Measurements from ENCODE around the gene PC.
"Not testable (repeated sequence)": the region's sequence is repeated elsewhere in the genome, so short reads cannot be mapped to it uniquely, and the experiment has no call there.

The PC gene, protein sequence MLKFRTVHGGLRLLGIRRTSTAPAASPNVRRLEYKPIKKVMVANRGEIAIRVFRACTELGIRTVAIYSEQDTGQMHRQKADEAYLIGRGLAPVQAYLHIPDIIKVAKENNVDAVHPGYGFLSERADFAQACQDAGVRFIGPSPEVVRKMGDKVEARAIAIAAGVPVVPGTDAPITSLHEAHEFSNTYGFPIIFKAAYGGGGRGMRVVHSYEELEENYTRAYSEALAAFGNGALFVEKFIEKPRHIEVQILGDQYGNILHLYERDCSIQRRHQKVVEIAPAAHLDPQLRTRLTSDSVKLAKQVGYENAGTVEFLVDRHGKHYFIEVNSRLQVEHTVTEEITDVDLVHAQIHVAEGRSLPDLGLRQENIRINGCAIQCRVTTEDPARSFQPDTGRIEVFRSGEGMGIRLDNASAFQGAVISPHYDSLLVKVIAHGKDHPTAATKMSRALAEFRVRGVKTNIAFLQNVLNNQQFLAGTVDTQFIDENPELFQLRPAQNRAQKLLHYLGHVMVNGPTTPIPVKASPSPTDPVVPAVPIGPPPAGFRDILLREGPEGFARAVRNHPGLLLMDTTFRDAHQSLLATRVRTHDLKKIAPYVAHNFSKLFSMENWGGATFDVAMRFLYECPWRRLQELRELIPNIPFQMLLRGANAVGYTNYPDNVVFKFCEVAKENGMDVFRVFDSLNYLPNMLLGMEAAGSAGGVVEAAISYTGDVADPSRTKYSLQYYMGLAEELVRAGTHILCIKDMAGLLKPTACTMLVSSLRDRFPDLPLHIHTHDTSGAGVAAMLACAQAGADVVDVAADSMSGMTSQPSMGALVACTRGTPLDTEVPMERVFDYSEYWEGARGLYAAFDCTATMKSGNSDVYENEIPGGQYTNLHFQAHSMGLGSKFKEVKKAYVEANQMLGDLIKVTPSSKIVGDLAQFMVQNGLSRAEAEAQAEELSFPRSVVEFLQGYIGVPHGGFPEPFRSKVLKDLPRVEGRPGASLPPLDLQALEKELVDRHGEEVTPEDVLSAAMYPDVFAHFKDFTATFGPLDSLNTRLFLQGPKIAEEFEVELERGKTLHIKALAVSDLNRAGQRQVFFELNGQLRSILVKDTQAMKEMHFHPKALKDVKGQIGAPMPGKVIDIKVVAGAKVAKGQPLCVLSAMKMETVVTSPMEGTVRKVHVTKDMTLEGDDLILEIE

DNA sequence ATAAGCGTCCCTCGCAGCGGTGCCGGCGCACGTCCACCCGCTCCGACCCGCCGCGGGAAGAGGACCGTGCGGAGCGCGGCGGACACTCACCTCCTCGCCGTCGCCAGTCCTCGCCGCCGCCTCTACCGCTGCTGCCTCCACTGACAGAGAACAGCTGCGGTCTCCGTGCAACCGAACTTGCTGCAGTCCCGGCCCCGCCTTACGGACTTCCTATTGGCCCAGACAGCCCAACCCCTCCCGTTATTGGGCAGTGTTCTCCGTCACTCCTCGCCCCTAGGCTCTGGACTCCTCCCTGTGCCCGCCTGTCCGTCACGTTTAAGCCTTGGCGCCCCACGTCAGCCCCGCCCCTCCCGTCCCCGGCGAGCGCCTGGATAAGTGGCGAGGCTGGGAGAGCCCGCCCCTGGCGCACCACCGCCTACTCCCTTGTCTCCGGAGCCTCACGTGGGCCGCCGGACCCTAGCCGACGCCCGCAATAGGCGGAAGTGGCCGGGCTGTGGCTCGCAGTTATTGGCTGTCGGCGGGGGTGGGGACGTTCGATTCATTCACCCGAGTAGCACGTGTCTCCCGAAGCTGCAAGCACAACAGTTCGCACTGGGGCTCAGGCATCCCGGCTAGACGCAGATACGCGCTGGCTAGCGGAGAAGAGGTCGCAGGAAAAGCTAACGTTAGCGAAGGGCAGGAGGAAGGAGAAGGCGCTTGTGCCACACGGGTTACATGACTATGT lies at the start of gene PC:
PC (minus strand) TSS at position 152 of the 724 bp plus-strand sequence. CDS start 86,224 bp downstream, outside the sequence.
- peak; percentile 100 for DNase-seq (ENCODE audit: low spot score)

- no peak for DNase-seq (ENCODE audit: low spot score)
Measured at GRCh38 chr11:67007126-67007525, 48.9 kb upstream of the PC start.

GRCh38 chr11:67006029-67006884 lies 48.1 kb upstream of the PC start:
- peak; percentile 97 for DNase-seq (ENCODE audit: low spot score)

DNA sequence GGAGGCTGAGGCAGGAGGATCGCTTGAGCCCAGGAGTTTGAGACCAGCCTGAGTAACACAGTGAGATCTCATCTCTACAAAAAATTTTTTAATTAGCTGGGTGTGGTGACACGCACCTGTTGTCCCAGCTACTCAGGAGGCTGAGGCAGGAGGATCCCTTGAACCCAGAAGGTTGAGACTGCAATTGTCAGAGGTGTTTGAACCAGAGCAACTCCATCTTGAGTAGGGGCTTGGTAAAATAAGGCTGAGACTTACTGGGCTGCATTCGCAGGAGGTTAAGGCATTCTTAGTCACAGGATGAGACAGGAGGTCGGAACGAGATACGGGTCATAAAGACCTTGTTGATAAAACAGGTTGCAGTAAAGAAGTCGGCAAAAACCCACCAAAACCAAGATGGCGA lies 47.0 kb upstream of the PC start:
- DNase-seq (ENCODE audit: low spot score), result not testable (repeated sequence)

GRCh38 chr11:67002921-67003411 lies 44.8 kb upstream of the PC start:
- DNase-seq (ENCODE audit: low spot score), result peak; percentile 89

DNA sequence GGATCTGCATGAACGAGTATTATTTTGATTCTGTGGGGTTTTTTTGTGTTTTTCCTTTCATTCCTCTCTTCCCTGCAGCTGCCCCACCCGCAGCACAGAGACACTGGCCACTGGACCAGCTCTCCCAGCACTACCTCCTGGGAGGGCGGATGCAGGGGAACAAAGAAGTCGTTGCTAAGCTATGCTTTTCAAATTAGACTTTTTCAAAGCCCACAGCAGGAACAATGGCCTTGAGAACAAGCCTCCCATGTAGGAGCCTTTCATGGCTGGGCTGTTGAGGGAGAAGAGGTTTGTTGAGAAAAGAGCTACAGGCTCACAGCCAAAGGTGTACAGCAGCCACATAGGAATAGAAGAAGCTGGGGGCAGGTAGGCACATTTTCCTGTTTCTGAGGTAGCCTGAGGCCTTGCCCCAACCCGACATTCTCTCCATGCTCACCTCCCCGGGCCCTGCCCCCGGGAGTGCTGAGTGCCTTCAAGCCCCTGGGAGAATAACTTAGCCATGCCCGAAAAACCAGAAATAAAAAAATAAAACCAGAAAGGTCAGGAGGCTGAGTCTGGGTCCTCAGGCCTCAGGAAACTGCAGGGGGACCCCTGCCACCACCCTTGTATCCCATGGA lies 44.2 kb upstream of the PC start:
- DNase-seq (ENCODE audit: low spot score), result peak; percentile 57

DNA sequence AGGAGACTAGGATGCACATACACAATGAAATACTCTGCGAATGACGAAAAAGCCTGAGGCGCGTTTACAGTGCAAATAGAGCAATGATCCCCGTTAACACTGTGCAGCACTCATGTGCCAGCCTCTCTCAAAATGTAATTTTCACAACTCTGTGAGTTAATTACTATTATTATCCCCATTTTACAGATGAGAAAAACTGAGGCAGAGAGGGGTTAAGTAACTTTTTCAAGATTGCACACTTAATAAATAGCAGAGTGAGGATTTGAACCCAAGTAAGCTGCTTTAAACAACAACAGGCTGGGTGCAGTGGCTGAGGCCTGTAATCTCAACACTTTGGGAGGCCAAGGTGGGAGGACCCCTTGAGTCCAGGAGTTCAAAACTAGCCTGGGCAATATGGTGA lies 43.1 kb upstream of the PC start:
- DNase-seq (ENCODE audit: low spot score), result no peak

- DNase-seq (ENCODE audit: low spot score), result no peak
Measured at GRCh38 chr11:66999555-66999954, 41.4 kb upstream of the PC start.

DNA sequence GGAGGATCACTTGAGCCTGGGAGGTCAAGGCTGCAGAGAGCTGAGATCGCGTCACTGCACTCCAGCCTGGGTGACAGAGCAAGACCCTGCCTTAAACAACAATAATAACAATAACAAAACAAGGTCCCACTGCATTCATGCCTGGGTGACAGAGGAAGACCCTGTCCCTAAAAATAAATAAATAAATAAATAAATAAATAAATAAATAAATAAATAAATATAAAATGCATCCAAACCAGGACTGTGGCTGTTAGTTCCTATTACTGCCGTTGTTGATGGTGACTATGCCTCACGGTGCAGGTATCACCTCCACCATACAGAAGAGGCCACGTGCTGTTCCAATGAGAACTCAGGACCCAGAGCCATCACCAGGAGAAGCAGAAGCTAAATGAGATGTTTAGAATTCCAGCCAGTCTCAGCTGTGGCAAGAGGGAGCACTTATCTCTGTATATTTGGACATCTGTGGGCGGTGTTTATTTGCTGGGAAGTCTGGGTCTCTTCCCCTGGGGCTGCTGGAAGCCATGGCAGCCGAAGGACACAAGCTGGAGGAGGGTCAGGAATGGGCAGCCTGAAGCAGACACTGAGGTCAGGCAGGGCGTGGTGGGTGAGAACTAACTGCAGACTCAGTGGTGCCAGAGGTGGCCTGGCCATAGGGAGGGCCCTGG lies 38.6 kb upstream of the PC start:
- peak; percentile 100 for DNase-seq (ENCODE audit: low spot score)

DNA sequence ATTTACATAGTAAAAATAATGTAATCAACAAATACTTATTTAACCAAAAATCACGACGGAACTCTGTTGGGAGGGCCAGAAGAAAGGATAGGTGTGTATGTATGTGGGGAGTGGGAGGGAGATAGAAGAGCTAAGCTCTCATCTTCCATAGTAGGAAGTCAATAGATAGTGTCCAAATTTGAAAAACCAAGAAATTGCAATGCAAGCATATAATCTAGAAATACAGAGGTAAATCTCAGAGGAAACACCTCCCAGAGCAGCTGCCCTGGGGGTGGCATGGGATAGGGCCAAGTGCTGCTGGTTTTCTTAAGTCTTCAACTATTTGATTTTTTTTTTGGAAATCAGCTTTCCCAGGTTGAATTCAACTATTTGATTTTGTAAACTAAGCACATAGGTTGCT lies 33.9 kb upstream of the PC start:
- DNase-seq (ENCODE audit: low spot score), result no peak

DNA sequence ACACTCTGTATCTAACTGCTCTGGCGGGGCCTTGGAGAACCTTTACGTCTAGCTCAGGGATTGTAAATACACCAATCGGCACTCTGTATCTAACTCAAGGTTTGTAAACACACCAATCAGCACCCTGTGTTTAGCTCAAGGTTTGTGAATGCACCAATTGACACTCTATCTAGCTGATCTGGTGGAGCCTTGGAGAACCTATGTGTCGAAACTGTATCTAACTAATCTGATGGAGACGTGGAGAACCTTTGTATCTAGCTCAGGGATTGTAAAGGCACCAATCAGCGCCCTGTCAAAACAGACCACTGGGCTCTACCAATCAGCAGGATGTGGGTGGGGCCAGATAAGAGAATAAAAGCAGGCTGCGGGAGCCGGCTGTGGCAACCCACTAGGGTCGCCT lies 31.2 kb upstream of the PC start:
- DNase-seq (ENCODE audit: low spot score), result not testable (repeated sequence)

DNA sequence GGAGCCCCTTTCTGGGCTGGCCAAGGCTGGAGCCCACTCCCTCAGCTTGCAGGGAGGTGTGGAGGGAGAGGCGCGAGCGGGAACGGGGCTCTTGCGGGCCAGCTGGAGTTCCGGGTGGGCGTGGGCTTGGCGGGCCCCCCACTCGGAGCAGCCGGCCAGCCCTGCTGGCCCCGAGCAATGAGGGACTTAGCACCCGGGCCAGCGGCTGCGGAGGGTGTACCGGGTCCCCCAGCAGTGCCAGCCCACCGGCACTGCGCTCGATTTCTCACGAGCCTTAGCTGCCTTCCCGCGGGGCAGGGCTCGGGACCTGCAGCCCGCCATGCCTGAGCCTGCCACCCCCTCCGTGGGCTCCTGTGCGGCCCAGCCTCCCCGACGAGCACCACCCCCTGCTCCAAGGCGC lies 30.6 kb upstream of the PC start:
- not testable (repeated sequence) for DNase-seq (ENCODE audit: low spot score)

- no peak for DNase-seq (ENCODE audit: low spot score)
Measured at GRCh38 chr11:66987924-66988637, 29.9 kb upstream of the PC start.

GRCh38 chr11:66987158-66987620 lies 29.0 kb upstream of the PC start:
- DNase-seq (ENCODE audit: low spot score), result peak; percentile 79

DNA sequence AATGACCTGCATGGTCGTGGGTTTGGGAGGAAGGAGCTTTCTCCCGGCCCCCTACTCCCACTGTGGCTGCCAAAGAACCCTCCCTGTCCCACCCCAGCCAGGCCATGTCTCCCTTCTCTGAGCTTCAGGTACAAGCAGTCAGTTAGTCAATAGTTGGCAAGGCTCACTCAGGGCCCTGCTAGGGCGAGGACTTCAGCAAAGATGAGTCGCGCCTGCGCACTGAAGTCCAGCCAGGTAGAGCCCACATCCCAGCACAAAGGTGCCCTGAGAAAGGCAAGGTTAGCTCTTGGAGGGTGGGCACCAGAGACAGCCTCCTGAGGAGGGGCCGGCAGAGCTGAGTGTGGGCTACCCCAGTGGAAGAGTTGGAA lies 28.0 kb upstream of the PC start:
- DNase-seq (ENCODE audit: low spot score), result no peak

DNA sequence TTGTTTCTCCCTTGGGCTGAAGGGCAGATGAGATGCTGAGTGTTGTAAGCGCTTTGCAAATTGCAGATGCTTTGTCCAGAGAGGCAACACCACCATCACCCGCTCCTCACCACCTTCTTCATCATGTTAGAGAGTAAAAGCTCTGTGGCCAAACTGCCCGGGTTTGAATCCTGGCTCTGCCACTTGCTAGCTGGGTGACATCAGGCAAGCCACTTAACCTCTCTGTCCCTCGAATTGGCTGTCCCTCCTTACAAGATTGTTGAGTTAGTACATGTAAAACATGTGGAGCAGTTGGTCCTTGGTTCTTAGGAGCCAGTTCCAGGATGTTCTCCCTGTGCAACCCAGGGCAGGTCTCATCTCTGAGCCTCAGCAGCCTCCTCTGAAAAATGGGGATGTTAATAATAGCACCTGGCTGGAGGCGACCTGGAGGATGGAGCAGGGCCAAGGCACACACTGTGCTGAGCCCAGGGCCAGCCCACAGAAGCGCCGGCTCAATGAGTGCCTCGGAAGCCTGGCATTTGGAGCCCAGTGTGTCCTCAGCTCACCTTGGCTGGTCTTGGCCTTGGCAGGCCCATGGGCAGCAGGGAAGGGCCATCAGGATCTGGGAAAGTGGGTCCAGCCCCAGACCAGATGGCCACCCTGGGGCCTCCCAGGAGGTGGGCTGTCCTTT lies 27.5 kb upstream of the PC start:
- DNase-seq (ENCODE audit: low spot score), result no peak

- DNase-seq (ENCODE audit: low spot score), result no peak
Measured at GRCh38 chr11:66983275-66983924, 25.2 kb upstream of the PC start.
